SK-N-SH (cell line): Measurements from ENCODE around the gene CSNK1D.

Experiments used
- EP300 ChIP-seq, 2 experiments: IDR thresholded peaks; 2 replicates each; pipeline versions ENCODE4 v1.4.0 to v1.6.1; 2012; ENCODE audit warnings: borderline replicate concordance in 1 of 2, low read depth in 1 of 2, low read length in 1 of 2
- JUND ChIP-seq: IDR thresholded peaks from 2 replicates; pipeline ENCODE4 v1.4.0; 2012
- MXI1 ChIP-seq: IDR thresholded peaks from 2 replicates; pipeline ENCODE4 v1.6.1; 2012; ENCODE audit warnings: mild to moderate bottlenecking, low read depth, low read length, improper control_type of control experiment
- POLR2AphosphoS5 ChIP-seq: IDR thresholded peaks from 2 replicates; pipeline ENCODE4 v1.6.1; 2012; ENCODE audit warnings: low read depth, low read length
- RCOR1 ChIP-seq: fragments of 150-350 bp; IDR thresholded peaks from 2 replicates; pipeline ENCODE4 v1.6.1; 2017; ENCODE audit warnings: antibody characterized with exemption, low read length
- SIN3A ChIP-seq: IDR thresholded peaks from 2 replicates; pipeline ENCODE4 v1.6.1; 2012; ENCODE audit warnings: low read depth, mild to moderate bottlenecking, low read length, moderate library complexity, borderline replicate concordance
- TF ChIP-seq, protein P1 (sequence below): fragments of 200-600 bp; sonication (generic); IDR thresholded peaks from 2 replicates; pipeline ENCODE4 v1.6.1; 2017; ENCODE audit warnings: antibody characterized with exemption, mild to moderate bottlenecking, moderate library complexity

DNA sequence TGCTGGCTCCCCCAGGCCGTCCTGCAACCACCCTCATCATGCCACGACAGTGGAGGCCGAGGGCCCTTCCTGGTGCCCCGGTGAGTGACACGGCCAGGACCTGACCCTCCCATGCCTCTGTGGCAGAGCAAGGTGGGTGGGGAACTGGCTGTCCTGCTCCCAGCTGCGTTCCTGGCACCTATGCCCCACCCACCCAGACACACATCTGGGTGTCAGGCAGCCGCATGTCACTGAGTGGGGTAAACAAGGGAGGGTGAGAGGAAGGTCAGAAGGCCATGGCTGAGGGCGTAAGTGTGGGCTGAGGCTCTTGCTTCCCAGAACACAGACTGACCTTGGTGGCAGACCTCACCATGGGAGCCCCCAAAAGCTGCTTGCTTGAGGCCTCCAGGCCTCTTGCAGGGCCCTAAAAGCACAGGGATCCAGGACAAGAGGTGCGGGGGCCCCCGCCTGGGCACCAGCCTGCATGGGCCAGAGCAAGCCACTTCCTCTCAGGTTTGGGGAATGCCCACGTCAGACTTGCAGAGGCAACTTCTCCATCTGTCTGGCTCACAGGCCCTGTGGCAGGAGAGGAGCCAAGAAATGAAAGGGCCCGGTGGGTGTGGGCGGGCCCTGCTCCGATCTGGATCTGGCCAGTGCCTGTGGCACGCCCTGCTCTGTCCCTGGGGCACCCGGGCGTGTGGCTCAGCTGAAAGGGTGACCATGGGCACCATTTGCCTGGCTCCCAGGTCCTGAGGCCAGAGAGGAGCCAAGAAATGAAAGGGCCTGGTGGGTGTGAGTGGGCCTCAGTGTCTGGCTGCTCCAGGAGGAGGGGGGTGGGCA is 57.0 kb downstream of the CSNK1D start:
- TF ChIP-seq, protein P1, sequence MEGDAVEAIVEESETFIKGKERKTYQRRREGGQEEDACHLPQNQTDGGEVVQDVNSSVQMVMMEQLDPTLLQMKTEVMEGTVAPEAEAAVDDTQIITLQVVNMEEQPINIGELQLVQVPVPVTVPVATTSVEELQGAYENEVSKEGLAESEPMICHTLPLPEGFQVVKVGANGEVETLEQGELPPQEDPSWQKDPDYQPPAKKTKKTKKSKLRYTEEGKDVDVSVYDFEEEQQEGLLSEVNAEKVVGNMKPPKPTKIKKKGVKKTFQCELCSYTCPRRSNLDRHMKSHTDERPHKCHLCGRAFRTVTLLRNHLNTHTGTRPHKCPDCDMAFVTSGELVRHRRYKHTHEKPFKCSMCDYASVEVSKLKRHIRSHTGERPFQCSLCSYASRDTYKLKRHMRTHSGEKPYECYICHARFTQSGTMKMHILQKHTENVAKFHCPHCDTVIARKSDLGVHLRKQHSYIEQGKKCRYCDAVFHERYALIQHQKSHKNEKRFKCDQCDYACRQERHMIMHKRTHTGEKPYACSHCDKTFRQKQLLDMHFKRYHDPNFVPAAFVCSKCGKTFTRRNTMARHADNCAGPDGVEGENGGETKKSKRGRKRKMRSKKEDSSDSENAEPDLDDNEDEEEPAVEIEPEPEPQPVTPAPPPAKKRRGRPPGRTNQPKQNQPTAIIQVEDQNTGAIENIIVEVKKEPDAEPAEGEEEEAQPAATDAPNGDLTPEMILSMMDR, result no peak
- TF ChIP-seq RCOR1, result no peak
- no peak for TF ChIP-seq EP300 (IDR thresholded peaks at IDR 0.05; ENCODE audit: borderline replicate concordance in 1 of 2, low read depth in 1 of 2, low read length in 1 of 2)
- no peak for TF ChIP-seq SIN3A
- no peak for TF ChIP-seq JUND
- TF ChIP-seq POLR2AphosphoS5, result no peak; the same call in 1 of the 2 replicates
- peak; percentile 31; the same call in 1 of the 2 replicates for TF ChIP-seq MXI1
